Large intestine (tissue), 3 donors: ENCODE data around the gene PARD3. TPM values are rescaled to one million over a fixed set of nuclear protein-coding genes. Genes with fewer than 3 reads are reported as not detected.

Experiments used
- DNase-seq, 2 donors: peaks; one replicate each; pipeline versions ENCODE4 v3.0.0 to v3.0.0-alpha.2; 2013
- H3K27ac ChIP-seq: one replicate; pipeline ENCODE4 v1.5.1; 2013; ENCODE audit warnings: low read length
- H3K27me3 ChIP-seq: 2 replicates; pipeline ENCODE4 v1.6.1; 2013; ENCODE audit warnings: low read length; ENCODE audit not compliant: control insufficient read depth, insufficient read depth
- H3K36me3 ChIP-seq: 2 replicates; pipeline ENCODE4 v1.6.1; 2013; ENCODE audit warnings: low read length; ENCODE audit not compliant: control insufficient read depth, insufficient read depth
- H3K4me1 ChIP-seq: one replicate; pipeline ENCODE4 v1.6.1; 2013; ENCODE audit warnings: low read length; ENCODE audit not compliant: control insufficient read depth, insufficient read depth
- H3K4me3 ChIP-seq: one replicate; pipeline ENCODE4 v1.5.1; 2013; ENCODE audit warnings: low read length
- H3K9me3 ChIP-seq: one replicate; pipeline ENCODE4 v1.6.1; 2013; ENCODE audit warnings: mild to moderate bottlenecking, low read depth, low read length, moderate library complexity; ENCODE audit not compliant: control insufficient read depth
- WGBS: methylation state at CpG from one replicate; pipeline ENCODE4 v1.1.5; 2013; ENCODE audit warnings: low lambda C conversion rate; ENCODE audit not compliant: insufficient coverage; 5-methylcytosine and 5-hydroxymethylcytosine counted together
- polyA plus RNA-seq: library from polyadenylated mRNA; unstranded; fragments of 120-200 nt; gene quantifications from one replicate; pipeline ENCODE4 v1.2.1, GENCODE V29; 2013

The PARD3 gene
- polyA plus RNA-seq, 1 donor: 25.5 TPM

DNA sequence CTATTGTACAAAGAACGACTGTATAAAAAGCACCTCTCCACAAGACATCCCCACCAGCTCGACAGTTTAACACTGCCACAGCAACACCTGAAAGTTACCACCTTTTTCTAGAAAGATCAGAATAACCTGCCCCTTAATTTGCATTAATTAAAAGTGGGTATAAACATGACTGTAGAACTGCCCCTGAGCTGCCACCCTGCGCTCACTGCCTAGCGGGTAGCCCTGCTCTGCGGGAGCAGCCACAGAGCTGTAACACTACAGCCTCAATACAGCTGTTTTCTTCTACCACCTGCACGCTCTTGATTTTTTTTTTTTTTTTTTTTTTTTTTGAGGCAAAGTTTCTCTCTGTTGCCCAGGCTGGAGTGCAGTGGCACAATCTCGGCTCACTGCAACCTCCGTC, 140.9 kb downstream of the PARD3 start:
- H3K9me3 ChIP-seq: no peaks in the 10 kb centered on the region
- DNase-seq: no peak
- H3K27ac ChIP-seq: no peak overlapping the region
- H3K36me3 ChIP-seq: no peaks in the 10 kb centered on the region
- no peaks in the 10 kb centered on the region for H3K27me3 ChIP-seq
- H3K4me3 ChIP-seq: no peak overlapping the region
- WGBS: 100% methylated on average over 1 of the region's 8 CpGs
- H3K4me1 ChIP-seq: no peaks in the 10 kb centered on the region

DNA sequence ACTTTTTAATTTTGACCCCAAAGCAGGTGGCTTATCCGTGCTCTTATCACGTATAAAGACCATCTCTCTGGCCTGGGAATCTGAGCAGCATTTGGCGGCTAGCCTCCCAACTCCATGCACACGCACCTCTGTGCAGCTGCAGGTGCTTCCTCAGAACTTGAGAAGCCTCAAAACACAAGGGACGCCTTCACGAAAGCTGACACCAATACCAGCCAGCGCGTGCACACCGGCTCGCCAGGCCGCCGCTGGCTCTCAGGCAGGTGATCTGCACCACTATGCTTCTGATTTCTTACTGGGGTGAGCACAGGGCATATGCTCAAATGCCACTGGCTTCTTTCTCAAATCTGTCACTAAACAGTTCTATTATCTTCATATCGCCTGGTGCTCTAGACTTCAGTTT, 145.0 kb downstream of the PARD3 start:
- no CpG with 5 or more reads among the region's 13 CpGs for WGBS
- no peaks in the 10 kb centered on the region for H3K4me1 ChIP-seq
- no peaks in the 10 kb centered on the region for H3K36me3 ChIP-seq
- H3K27me3 ChIP-seq: no peaks in the 10 kb centered on the region
- H3K4me3 ChIP-seq: no peak overlapping the region
- no peaks in the 10 kb centered on the region for H3K9me3 ChIP-seq
- H3K27ac ChIP-seq: no peak overlapping the region
- DNase-seq: no peak

DNA sequence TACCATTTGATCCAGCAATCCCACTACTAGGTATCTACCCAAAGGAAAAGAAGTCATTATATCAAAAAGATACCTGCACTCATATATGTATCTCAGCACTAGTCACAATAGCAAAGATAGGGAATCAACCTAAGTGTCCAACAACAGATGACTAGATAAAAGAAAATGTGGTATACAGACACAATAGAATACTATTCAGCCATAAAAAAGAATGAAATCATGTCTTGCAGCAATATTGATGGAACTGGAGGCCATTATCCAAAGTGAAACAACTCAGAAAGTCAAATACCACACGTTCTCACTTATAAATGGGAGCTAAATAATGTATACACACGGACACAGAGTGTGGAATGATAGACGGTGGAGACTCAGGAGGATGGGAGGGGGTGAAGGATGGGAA, 146.0 kb downstream of the PARD3 start:
- Histone ChIP-seq H3K9me3 (no peaks in the 10 kb centered on the region), H3K27me3 (no peaks in the 10 kb centered on the region), H3K4me1 (no peaks in the 10 kb centered on the region)

DNA sequence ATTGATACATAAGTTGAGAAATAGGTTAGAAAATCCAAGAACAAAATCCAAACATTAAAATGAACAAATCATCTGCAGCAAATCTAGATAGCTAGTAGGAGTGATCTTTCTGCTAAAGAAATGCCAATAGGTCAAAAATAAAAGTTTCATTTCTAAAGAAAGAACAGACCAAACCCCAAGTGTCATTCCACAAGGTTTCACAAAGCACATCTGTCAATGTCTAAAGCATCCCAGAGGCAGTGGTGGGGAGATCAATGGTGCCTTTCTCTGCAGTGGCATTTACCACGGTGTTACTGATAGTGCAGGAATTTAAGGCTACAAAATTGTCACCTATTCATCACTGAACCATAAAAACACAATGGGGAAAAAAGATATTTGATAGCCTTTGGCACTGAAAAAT, 147.9 kb downstream of the PARD3 start:
- no peaks in the 10 kb centered on the region for H3K9me3 ChIP-seq
- no peak for DNase-seq
- no CpG with 5 or more reads among the region's 1 CpG for WGBS

More for the DNA sequence above, 146.0 kb downstream of the PARD3 start:
- no peak overlapping the region for H3K27ac ChIP-seq
- no peak overlapping the region for H3K4me3 ChIP-seq
- H3K36me3 ChIP-seq: no peaks in the 10 kb centered on the region
- DNase-seq: no peak
- no CpG with 5 or more reads among the region's 3 CpGs for WGBS

DNA sequence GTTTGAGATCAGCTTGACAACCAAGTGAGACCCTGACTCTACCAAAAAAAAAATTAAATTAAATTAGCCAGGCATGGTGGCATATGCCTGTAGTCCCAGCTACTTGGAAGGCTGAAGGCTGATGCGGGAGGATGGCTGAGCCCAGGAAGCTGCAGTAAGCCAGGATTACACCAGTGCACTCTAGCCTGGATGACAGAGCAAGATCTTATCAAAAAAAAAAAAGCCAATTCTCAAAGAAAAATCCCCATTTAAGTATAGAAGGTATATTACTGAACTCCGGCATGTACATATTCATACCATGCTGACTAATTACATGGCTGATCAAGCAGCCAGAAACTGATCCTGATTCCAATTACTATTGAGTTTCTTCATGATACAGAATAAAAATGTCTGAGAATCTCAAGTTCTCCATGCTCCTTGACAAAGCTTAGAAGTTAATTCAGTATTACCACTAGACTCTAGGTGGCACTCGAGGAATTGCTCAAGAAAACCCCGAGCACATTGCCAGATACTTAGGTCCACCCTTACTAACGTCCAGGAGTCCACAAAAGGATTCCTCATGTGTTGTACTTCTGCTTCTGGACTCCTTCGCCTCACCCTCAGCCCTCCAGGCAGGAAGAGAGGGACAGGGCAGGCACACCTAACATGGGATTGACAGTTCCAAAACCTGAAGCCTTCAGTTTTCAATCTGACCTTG, 148.9 kb downstream of the PARD3 start:
- H3K9me3 ChIP-seq: no peaks in the 10 kb centered on the region
- H3K27me3 ChIP-seq: no peaks in the 10 kb centered on the region
- peak; percentile 66 to 77 for DNase-seq
- no peaks in the 10 kb centered on the region for H3K4me1 ChIP-seq
- no CpG with 5 or more reads among the region's 6 CpGs for WGBS
- H3K36me3 ChIP-seq: no peaks in the 10 kb centered on the region
- no peak overlapping the region for H3K4me3 ChIP-seq
- no peak overlapping the region for H3K27ac ChIP-seq

More for the DNA sequence above, 147.9 kb downstream of the PARD3 start:
- Histone ChIP-seq H3K4me3 (no peak overlapping the region), H3K27ac (no peak overlapping the region), H3K27me3 (no peaks in the 10 kb centered on the region), H3K36me3 (no peaks in the 10 kb centered on the region), H3K4me1 (no peaks in the 10 kb centered on the region)

DNA sequence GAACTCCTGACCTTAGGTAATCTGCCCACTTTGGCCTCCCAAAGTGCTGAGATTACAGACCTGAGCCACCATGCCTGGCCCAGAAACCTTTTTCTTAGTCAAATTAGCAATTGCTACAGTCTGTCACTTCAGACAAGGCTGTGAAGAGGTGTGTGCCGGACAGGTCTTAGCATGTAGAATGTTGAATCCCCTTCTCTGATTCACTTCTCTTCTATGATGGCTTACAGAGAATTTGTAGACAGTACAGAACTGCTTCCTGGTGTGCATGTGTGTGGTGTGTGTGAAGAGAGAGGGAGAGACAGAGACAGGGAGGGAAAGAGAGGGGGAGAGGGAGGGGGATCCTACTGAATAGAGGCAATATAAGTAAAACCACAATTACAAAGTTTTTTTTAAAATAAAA, 150.4 kb downstream of the PARD3 start:
- Histone ChIP-seq H3K27me3 (no peaks in the 10 kb centered on the region), H3K27ac (no peak overlapping the region), H3K9me3 (no peaks in the 10 kb centered on the region), H3K36me3 (no peaks in the 10 kb centered on the region), H3K4me1 (no peaks in the 10 kb centered on the region), H3K4me3 (no peak overlapping the region)
- DNase-seq: no peak
- no CpG with 5 or more reads among the region's 1 CpG for WGBS

DNA sequence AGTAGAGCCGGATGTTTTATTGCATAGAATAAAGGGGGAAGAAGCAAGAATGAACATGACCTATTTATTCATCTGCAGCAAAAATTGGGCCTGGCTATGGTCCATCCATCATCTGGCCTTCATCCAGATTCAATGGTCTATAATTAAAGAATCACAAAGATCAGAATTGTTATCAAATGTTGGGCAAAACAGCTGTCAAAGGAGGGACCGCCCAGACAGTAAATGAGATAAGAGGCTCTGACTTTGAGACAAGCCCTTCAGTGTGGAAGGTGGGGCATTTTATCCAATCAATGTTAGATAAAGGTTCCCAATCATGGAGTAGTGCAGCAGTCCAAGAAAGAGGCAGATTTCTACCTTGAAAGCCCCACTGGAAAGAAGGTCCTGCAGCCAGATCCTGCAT, 153.5 kb downstream of the PARD3 start:
- Histone ChIP-seq H3K27ac (no peak overlapping the region), H3K36me3 (no peaks in the 10 kb centered on the region), H3K4me1 (no peaks in the 10 kb centered on the region), H3K9me3 (no peaks in the 10 kb centered on the region), H3K27me3 (no peaks in the 10 kb centered on the region), H3K4me3 (no peak overlapping the region)
- DNase-seq: no peak
- WGBS: no CpG with 5 or more reads among the region's 2 CpGs

DNA sequence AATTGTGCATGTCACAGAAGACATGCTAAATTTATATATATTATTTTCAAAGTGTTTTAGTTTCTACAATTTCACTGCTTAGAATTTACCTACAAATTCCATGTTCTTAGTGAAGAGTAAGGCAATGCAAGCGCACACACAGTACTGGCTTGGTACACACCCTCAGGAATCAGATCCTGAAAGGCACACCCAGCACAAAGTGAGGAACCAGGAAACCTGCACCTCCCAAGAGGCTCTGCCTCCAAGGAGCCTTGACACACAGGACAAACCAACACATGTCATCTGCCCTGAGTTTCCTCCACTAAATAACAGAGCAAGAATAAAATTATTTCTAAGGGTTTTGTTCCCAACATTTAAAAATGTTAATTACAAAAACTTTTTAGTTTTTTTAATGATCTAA, 156.2 kb downstream of the PARD3 start:
- DNase-seq: no peak
- H3K27me3 ChIP-seq: no peaks in the 10 kb centered on the region

DNA sequence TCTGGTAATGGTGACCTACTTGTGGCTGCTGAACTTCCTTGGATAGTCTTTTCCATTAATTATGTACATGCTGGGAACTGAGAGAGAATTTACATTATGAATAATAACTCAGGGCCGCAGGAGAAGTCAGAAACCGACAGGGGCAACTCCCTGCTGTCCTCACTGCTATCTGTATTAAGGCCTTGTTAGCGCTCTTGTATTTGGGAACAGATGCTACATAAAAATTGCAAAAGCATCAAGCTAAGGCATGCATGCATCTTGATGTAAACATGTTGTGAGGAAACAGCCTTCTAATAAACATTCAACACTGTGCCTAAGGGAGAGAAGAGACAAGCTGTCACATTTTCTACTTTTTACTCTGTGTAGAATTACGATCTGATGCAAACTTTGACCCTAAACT, 158.4 kb downstream of the PARD3 start:
- Histone ChIP-seq H3K4me1 (no peaks in the 10 kb centered on the region), H3K9me3 (no peaks in the 10 kb centered on the region), H3K36me3 (no peaks in the 10 kb centered on the region), H3K27ac (no peak overlapping the region), H3K27me3 (no peaks in the 10 kb centered on the region), H3K4me3 (no peak overlapping the region)
- DNase-seq: peak in 1 of 2 donors; percentile 20
- WGBS: no CpG with 5 or more reads among the region's 4 CpGs

More for the DNA sequence above, 156.2 kb downstream of the PARD3 start:
- Histone ChIP-seq H3K4me3 (no peak overlapping the region), H3K36me3 (no peaks in the 10 kb centered on the region), H3K9me3 (no peaks in the 10 kb centered on the region), H3K4me1 (no peaks in the 10 kb centered on the region), H3K27ac (no peak overlapping the region)
- WGBS: no CpG with 5 or more reads among the region's 1 CpG

DNA sequence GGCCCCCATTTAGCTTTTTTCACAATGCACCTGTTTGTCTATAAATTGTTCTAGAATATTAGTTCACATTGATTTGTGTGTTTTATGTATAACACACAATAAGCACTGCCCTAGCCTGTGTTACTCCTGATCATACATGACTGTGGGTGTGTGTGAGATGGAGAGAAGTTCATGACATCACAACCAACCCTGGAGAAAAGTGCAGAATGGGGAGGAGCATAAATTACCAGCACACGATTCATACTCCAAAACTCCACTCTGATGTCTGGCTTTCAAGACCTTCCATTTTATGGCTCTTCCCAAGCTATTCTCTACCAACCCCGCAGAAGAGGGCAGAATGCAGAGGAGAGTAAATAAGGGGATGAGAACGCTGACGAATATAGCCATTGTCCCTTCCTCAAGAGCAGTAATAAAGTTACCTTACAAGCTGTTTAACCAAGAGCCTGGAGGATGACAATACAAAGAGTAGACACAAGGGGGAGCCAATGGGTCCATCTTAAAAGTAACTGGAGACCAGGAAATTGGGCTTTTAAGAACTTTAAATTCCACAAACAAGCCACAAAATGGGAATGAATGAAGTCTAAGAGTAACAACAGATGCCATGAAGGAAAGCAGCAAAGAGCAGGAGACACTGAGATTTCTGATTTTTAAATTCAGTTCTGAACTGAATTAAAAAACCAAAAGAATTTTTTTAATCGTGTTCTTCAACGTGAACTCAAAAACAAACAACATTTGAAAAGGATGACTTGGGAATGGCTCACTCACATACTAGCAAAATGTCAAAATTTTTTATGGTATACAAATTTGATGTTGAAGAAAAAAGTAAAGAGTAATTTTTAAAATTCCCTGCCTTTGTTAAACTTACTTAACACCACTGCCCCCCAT, 159.6 kb downstream of the PARD3 start:
- Histone ChIP-seq H3K4me3 (peak overlapping the region; percentile 2), H3K4me1 (no peaks in the 10 kb centered on the region), H3K27ac (no peak overlapping the region), H3K36me3 (no peaks in the 10 kb centered on the region), H3K9me3 (no peaks in the 10 kb centered on the region), H3K27me3 (no peaks in the 10 kb centered on the region)
- DNase-seq: peak; percentile 48 to 71
- 100% methylated on average over 2 of the region's 6 CpGs for WGBS
